Medulla oblongata (tissue), 1 donor: ENCODE data around the gene GINM1.
A peak's percentile ranks its signal among the peaks of the same experiment; 100 is the strongest.

Source experiments
- DNase-seq: peaks from one replicate; pipeline ENCODE4 v3.0.0-alpha.2; 2015; ENCODE audit errors: extremely low spot score

The GINM1 gene

GRCh38 chr6:149565527-149566409 is at the start of gene GINM1:
GINM1 (plus strand) TSS chr6:149566375; CDS start chr6:149566415, 40 bp downstream.
- DNase-seq = peak; percentile 97

- DNase-seq = no peak
Observed at GRCh38 chr6:149529650-149530049, 36.5 kb upstream of the GINM1 start.

GRCh38 chr6:149534742-149535141 is 31.4 kb upstream of the GINM1 start:
- no peak for DNase-seq

- DNase-seq = no peak
Observed at GRCh38 chr6:149541139-149541538, 25.0 kb upstream of the GINM1 start.

GRCh38 chr6:149544646-149545257 is 21.4 kb upstream of the GINM1 start:
- DNase-seq = no peak

GRCh38 chr6:149545258-149545753 is 20.9 kb upstream of the GINM1 start:
- DNase-seq = peak; percentile 66

GRCh38 chr6:149545754-149546471 is 20.3 kb upstream of the GINM1 start, which contains the start of gene PPIL4:
PPIL4 (minus strand) TSS chr6:149546043; CDS start chr6:149546005, 38 bp downstream.
- DNase-seq = peak; percentile 96

GRCh38 chr6:149551920-149552319 is 14.3 kb upstream of the GINM1 start:
- no peak for DNase-seq

- DNase-seq = no peak
Observed at GRCh38 chr6:149558029-149558428, 8.1 kb upstream of the GINM1 start.

GRCh38 chr6:149559389-149559788 is 6.8 kb upstream of the GINM1 start:
- DNase-seq = no peak

- DNase-seq = no peak
Observed at GRCh38 chr6:149560736-149561135, 5.4 kb upstream of the GINM1 start.

GRCh38 chr6:149563203-149563927 is 2.8 kb upstream of the GINM1 start:
- no peak for DNase-seq

- DNase-seq = no peak
Observed at GRCh38 chr6:149563928-149564325, 2.2 kb upstream of the GINM1 start.

GRCh38 chr6:149566410-149567193 is 427 bp downstream of the GINM1 start:
- peak; percentile 31 for DNase-seq

GRCh38 chr6:149567194-149567586 is 1.0 kb downstream of the GINM1 start:
- DNase-seq = no peak

- no peak for DNase-seq
Observed at GRCh38 chr6:149567945-149568585, 1.9 kb downstream of the GINM1 start.

GRCh38 chr6:149580880-149581279 is 14.7 kb downstream of the GINM1 start:
- DNase-seq = no peak

- no peak for DNase-seq
Observed at GRCh38 chr6:149581349-149581748, 15.2 kb downstream of the GINM1 start.

- no peak for DNase-seq
Observed at GRCh38 chr6:149586149-149586548, 20.0 kb downstream of the GINM1 start.

GRCh38 chr6:149592983-149593382 is 26.8 kb downstream of the GINM1 start:
- DNase-seq = no peak
